GM12891 (cell line): ENCODE measurements around the gene SORBS1.
"Not testable (repeated sequence)": the region's sequence is repeated elsewhere in the genome, so short reads cannot be mapped to it uniquely, and the experiment has no call there.

Experiments
- DNase-seq: peaks from one replicate; pipeline ENCODE4 v3.0.0; 2011; ENCODE audit warnings: low spot score; ENCODE audit not compliant: insufficient read length
- FAIRE-seq: peaks from 2 replicates; lab custom pipeline; 2011; peaks lifted over from hg19 to GRCh38; lab: Jason Lieb, UNC
- PAX5 ChIP-seq: IDR thresholded peaks from 2 replicates; pipeline ENCODE4 v1.6.1; 2011; ENCODE audit warnings: low read length, moderate library complexity, mild to moderate bottlenecking; ENCODE audit not compliant: insufficient read depth, severe bottlenecking
- POLR2A ChIP-seq: IDR thresholded peaks from 2 replicates; pipeline ENCODE4 v1.6.1; 2011; ENCODE audit warnings: low read depth, low read length, control low read depth
- POLR2AphosphoS5 ChIP-seq: IDR thresholded peaks from 2 replicates; pipeline ENCODE4 v1.6.1; 2011; ENCODE audit warnings: low read depth, low read length, control low read depth
- POU2F2 ChIP-seq: IDR thresholded peaks from 2 replicates; pipeline ENCODE4 v1.6.1; 2011; ENCODE audit warnings: low read depth, mild to moderate bottlenecking, control low read depth, low read length, moderate library complexity
- SPI1 ChIP-seq: IDR thresholded peaks from 2 replicates; pipeline ENCODE4 v1.6.1; 2011; ENCODE audit warnings: low read depth, low read length, control low read depth
- TAF1 ChIP-seq: IDR thresholded peaks from 2 replicates; pipeline ENCODE4 v1.6.1; 2011; ENCODE audit warnings: low read depth, low read length, control low read depth

The SORBS1 gene

GRCh38 chr10:95354110-95354509 lies 207.1 kb downstream of the SORBS1 start:
- DNase-seq (no peak), FAIRE-seq (no peak)
- no peak for TF ChIP-seq POU2F2
- TF ChIP-seq SPI1 = peak; percentile 21; the same call in 1 of the 2 replicates

DNA sequence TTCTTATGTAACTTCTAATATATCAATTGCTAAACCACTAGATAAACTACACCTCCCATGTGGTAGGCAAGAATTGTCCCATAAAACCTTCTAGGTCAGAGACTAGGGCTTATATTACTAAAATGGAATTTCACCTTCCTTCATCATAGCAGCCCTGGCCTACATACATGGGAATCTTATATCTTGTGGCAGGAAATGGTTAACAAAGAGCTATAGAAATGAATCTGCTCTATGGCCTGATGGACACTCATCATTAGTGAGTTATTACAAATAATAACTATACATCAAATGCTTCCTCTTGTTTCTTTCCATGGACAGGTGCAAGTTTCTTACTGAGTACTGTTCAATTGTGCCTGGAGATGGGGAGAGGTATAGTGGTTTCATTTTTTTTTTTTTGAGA lies 208.0 kb downstream of the SORBS1 start:
- TF ChIP-seq POU2F2 (no peak), SPI1 (no peak), POLR2A (no peak), TAF1 (no peak), PAX5 (no peak), POLR2AphosphoS5 (no peak)
- FAIRE-seq = no peak
- DNase-seq = no peak

DNA sequence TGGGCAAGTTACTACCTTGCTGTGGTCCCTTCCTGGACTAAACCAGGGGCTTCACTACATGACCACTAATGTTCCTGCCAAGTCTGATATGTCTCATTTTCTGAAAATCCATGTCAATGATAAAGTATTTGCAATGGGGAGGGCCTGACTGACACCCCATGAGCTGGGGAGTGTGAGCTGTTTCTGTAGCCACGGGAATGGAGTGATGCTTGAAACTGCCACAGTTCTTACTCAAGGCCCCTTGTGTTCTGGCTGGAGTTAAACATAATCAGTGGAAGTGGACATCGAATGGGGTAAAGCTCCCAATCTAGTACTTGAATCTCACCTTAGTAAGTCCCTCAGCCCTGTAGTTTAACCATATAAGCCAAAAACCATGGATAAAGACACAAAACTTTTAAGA lies 208.5 kb downstream of the SORBS1 start:
- no peak for TF ChIP-seq POU2F2
- no peak for TF ChIP-seq SPI1
- no peak for TF ChIP-seq PAX5
- no peak for TF ChIP-seq TAF1
- TF ChIP-seq POLR2AphosphoS5 = no peak
- no peak for TF ChIP-seq POLR2A
- FAIRE-seq (no peak), DNase-seq (no peak)

- FAIRE-seq = no peak
- DNase-seq = no peak
- TF ChIP-seq POU2F2 = no peak
- no peak for TF ChIP-seq POLR2AphosphoS5
- TF ChIP-seq SPI1 = no peak
- TF ChIP-seq TAF1 = no peak
- TF ChIP-seq PAX5 = no peak
- TF ChIP-seq POLR2A = no peak
Observed at GRCh38 chr10:95350830-95351228, 210.3 kb downstream of the SORBS1 start.

DNA sequence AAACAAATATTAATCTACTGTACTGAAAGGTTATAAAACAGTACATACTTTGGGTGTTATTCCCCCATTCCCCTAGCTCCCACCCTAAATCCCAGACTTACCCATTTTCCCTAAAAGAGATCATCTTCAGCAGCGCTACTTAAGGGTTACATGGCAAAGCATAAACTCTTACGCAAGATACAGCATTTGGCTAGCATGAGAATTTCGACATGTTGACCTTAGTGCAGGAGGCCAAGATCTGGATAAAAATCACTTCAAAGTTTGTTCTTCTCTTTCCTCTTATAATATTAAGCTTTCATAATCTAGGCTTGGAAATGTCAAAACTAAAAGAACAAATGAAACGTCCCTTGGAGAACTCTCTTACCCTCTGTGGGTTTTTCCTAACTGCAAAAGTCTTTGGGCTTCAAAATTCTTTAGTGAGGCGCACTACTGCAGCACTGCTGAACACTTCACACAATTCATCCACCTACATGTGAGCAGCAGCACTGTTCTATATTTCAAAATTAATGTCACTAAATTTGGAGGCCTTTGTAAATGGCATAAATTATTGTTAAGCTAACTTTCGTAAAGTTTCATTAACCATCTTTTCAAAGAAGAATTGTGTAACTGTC lies 210.8 kb downstream of the SORBS1 start:
- FAIRE-seq = peak; percentile 45
- DNase-seq = no peak
- no peak for TF ChIP-seq POLR2AphosphoS5
- no peak for TF ChIP-seq SPI1
- TF ChIP-seq TAF1 = no peak
- no peak for TF ChIP-seq PAX5
- TF ChIP-seq POLR2A = no peak
- no peak for TF ChIP-seq POU2F2

- FAIRE-seq, DNase-seq: not testable (repeated sequence)
Observed at GRCh38 chr10:95347402-95347766, 213.8 kb downstream of the SORBS1 start.

GRCh38 chr10:95346715-95347401 lies 214.3 kb downstream of the SORBS1 start:
- DNase-seq (no peak), FAIRE-seq (peak; percentile 23)
- no peak for TF ChIP-seq POLR2AphosphoS5
- TF ChIP-seq SPI1 = peak; percentile 44; the same call in 1 of the 2 replicates

DNA sequence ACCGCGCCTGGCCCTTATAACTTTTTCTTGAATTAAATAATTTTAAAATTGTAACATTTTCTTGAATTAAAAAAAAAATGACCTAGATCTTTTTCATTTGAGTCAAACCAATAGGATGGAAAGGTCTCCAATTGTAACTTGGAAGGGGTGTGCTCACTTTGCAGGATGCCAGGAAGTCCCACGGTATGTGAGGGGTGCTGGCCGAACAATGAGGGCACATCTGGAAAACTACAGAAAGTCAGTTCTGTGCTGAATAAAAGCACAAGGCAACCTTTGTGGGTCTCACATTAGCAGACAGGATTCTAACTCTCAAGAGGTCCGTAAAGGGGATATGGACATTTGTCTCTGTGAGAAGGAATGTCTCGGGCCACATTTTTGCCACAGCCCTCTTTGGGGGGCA lies 217.6 kb downstream of the SORBS1 start:
- TF ChIP-seq POLR2AphosphoS5 (no peak), POU2F2 (no peak), POLR2A (no peak), PAX5 (no peak), SPI1 (no peak), TAF1 (no peak)

GRCh38 chr10:95341716-95342130 lies 219.4 kb downstream of the SORBS1 start:
- no peak for FAIRE-seq
- TF ChIP-seq SPI1 (no peak), TAF1 (no peak), POLR2AphosphoS5 (no peak), PAX5 (no peak), POU2F2 (no peak), POLR2A (no peak)
- no peak for DNase-seq

More for the DNA sequence above, 217.6 kb downstream of the SORBS1 start:
- DNase-seq (no peak), FAIRE-seq (no peak)

DNA sequence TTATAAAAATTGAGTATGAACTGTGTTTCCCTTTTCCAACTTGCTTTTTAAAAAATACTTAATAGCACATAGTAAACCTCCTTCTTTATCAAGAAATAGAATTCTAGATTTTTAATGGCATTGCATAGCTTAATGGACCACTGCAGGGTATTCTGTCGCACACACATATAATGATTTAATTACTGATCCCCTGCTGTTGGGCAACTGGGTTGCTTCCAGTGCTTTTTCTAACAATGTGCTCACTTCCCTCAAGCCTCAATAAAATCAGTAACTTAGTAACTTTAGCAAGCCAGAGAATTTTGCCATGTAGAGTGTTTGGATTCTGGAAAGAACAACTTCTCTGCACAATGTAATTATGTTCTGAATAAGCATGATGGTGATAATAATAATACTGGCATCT lies 221.3 kb downstream of the SORBS1 start:
- FAIRE-seq (no peak), DNase-seq (no peak)
- TF ChIP-seq POLR2A (no peak), TAF1 (no peak), PAX5 (no peak), SPI1 (no peak), POLR2AphosphoS5 (no peak)
